ENCODE measurements around the gene MBD6.
"Not testable (repeated sequence)": the region's sequence is repeated elsewhere in the genome, so short reads cannot be mapped to it uniquely, and the experiment has no call there.

Gene MBD6

GRCh38 chr12:57568838-57569237 is 46.2 kb downstream of the MBD6 start:
- FAIRE-seq, result no peak
- TF ChIP-seq CTCF (IDR thresholded peaks at IDR 0.05; ENCODE audit: insufficient read depth, missing control alignments), result no peak
- no peak for DNase-seq (ENCODE audit: insufficient read length, low spot score)

GRCh38 chr12:57569858-57570257 is 47.2 kb downstream of the MBD6 start:
- DNase-seq (ENCODE audit: insufficient read length, low spot score) (no peak), FAIRE-seq (no peak)

GRCh38 chr12:57570438-57570837 is 47.8 kb downstream of the MBD6 start:
- DNase-seq (ENCODE audit: insufficient read length, low spot score); FAIRE-seq: not testable (repeated sequence)

More at GRCh38 chr12:57569858-57570257, 47.2 kb downstream of the MBD6 start:
- no peak for TF ChIP-seq CTCF (IDR thresholded peaks at IDR 0.05; ENCODE audit: insufficient read depth, missing control alignments)

GRCh38 chr12:57571926-57572762 is 49.5 kb downstream of the MBD6 start:
- no peak for FAIRE-seq
- no peak for TF ChIP-seq CTCF (IDR thresholded peaks at IDR 0.05; ENCODE audit: insufficient read depth, missing control alignments)
- DNase-seq (ENCODE audit: insufficient read length, low spot score), result no peak

GRCh38 chr12:57574795-57575194 is 52.2 kb downstream of the MBD6 start:
- TF ChIP-seq CTCF (IDR thresholded peaks at IDR 0.05; ENCODE audit: insufficient read depth, missing control alignments), result no peak
- FAIRE-seq, result no peak
- no peak for DNase-seq (ENCODE audit: insufficient read length, low spot score)

GRCh38 chr12:57575771-57576612 is 53.4 kb downstream of the MBD6 start:
- TF ChIP-seq CTCF (IDR thresholded peaks at IDR 0.05; ENCODE audit: insufficient read depth, missing control alignments), result no peak
- FAIRE-seq (no peak), DNase-seq (ENCODE audit: insufficient read length, low spot score) (no peak)

GRCh38 chr12:57576613-57577160 is 54.1 kb downstream of the MBD6 start:
- FAIRE-seq (no peak), DNase-seq (ENCODE audit: insufficient read length, low spot score) (no peak)
- no peak for TF ChIP-seq CTCF (IDR thresholded peaks at IDR 0.05; ENCODE audit: insufficient read depth, missing control alignments)

All from D721Med (cell line).